Nephron progenitor cell (in vitro differentiated cells): ENCODE data around the gene MYH9.

Experiments used
- DNase-seq: peaks from one replicate; pipeline ENCODE4 v3.0.0; 2021
- H3K27ac Mint-ChIP-seq: 2 replicates; pipeline ENCODE4 v1.8.0; 2021; ENCODE audit warnings: mild to moderate bottlenecking, moderate library complexity, mixed read lengths
- H3K27me3 Mint-ChIP-seq: 2 replicates; pipeline ENCODE4 v1.8.0; 2021; ENCODE audit warnings: mild to moderate bottlenecking, low read depth, mixed read lengths; ENCODE audit not compliant: poor library complexity
- H3K36me3 Mint-ChIP-seq: 2 replicates; pipeline ENCODE4 v1.8.0; 2021; ENCODE audit warnings: low read depth, mixed read lengths
- H3K4me1 Mint-ChIP-seq: 2 replicates; pipeline ENCODE4 v1.8.0; 2021; ENCODE audit warnings: mixed read lengths
- H3K4me3 Mint-ChIP-seq: 2 replicates; pipeline ENCODE4 v1.8.0; 2021; ENCODE audit warnings: mild to moderate bottlenecking, moderate library complexity, mixed read lengths
- H3K9me3 Mint-ChIP-seq: 2 replicates; pipeline ENCODE4 v1.8.0; 2021; ENCODE audit warnings: mild to moderate bottlenecking, moderate library complexity, mixed read lengths
- CTCF ChIP-seq: fragments of 200-600 bp; sonication (generic); IDR thresholded peaks from 2 replicates; pipeline ENCODE4 v1.5.0; 2021; ENCODE audit warnings: antibody characterized with exemption

The MYH9 gene

GRCh38 chr22:36288571-36289405, 99.0 kb downstream of the MYH9 start:
- peaks cover 13% of the 10 kb centered on the region for H3K4me1 Mint-ChIP-seq
- peaks cover 77% of the 10 kb centered on the region for H3K36me3 Mint-ChIP-seq
- H3K27me3 Mint-ChIP-seq: no peaks in the 10 kb centered on the region
- DNase-seq: no peak
- H3K9me3 Mint-ChIP-seq: peaks cover 21% of the 10 kb centered on the region
- no peak overlapping the region for H3K4me3 Mint-ChIP-seq
- H3K27ac Mint-ChIP-seq: peak overlapping the region; percentile 61
- no peak for TF ChIP-seq CTCF

- TF ChIP-seq CTCF: no peak
- no peak for DNase-seq
- peaks cover 21% of the 10 kb centered on the region for H3K9me3 Mint-ChIP-seq
- H3K27ac Mint-ChIP-seq: no peak overlapping the region
- H3K27me3 Mint-ChIP-seq: no peaks in the 10 kb centered on the region
- no peak overlapping the region for H3K4me3 Mint-ChIP-seq
- H3K4me1 Mint-ChIP-seq: peaks cover 14% of the 10 kb centered on the region
- peaks cover 74% of the 10 kb centered on the region for H3K36me3 Mint-ChIP-seq
These were observed 99.8 kb downstream of the MYH9 start for GRCh38 chr22:36287881-36288515.

GRCh38 chr22:36286096-36286957, 101.4 kb downstream of the MYH9 start:
- TF ChIP-seq CTCF: peak; percentile 95
- H3K36me3 Mint-ChIP-seq: peaks cover 63% of the 10 kb centered on the region
- peak; percentile 91 for DNase-seq
- no peak overlapping the region for H3K4me3 Mint-ChIP-seq
- no peaks in the 10 kb centered on the region for H3K27me3 Mint-ChIP-seq
- peaks cover 8% of the 10 kb centered on the region for H3K9me3 Mint-ChIP-seq
- no peak overlapping the region for H3K27ac Mint-ChIP-seq
- H3K4me1 Mint-ChIP-seq: peaks cover 31% of the 10 kb centered on the region

- Mint-ChIP-seq H3K36me3 (peaks cover 63% of the 10 kb centered on the region), H3K9me3 (peaks cover 6% of the 10 kb centered on the region), H3K4me3 (no peak overlapping the region), H3K4me1 (peaks cover 34% of the 10 kb centered on the region), H3K27me3 (no peaks in the 10 kb centered on the region), H3K27ac (no peak overlapping the region)
- no peak for TF ChIP-seq CTCF
- DNase-seq: no peak
These were observed 102.2 kb downstream of the MYH9 start for GRCh38 chr22:36285545-36285944.

GRCh38 chr22:36285017-36285416, 102.8 kb downstream of the MYH9 start:
- H3K27ac Mint-ChIP-seq: no peak overlapping the region
- H3K9me3 Mint-ChIP-seq: peaks cover 5% of the 10 kb centered on the region
- no peak overlapping the region for H3K4me3 Mint-ChIP-seq
- H3K4me1 Mint-ChIP-seq: peaks cover 34% of the 10 kb centered on the region
- H3K27me3 Mint-ChIP-seq: no peaks in the 10 kb centered on the region
- peaks cover 63% of the 10 kb centered on the region for H3K36me3 Mint-ChIP-seq
- DNase-seq: no peak
- TF ChIP-seq CTCF: no peak
